ENCODE measurements around the gene ZNF619. TPM values are rescaled to one million over a fixed set of nuclear protein-coding genes. Genes with fewer than 3 reads are reported as not detected.

ZNF619 gene
- total RNA-seq, 1 donor from 2014 or later: 8.4 TPM

- H3K36me3 Mint-ChIP-seq (ENCODE audit: unreplicated experiment): peaks cover 11% of the 10 kb centered on the region
- peak overlapping the region; percentile 81 for H3K27ac Mint-ChIP-seq (ENCODE audit: unreplicated experiment)
- no peak for DNase-seq (ENCODE audit: extremely low spot score, unreplicated experiment)
Observed at GRCh38 chr3:40504636-40505430, 27.9 kb downstream of the ZNF619 start.

GRCh38 chr3:40505599-40506462, 28.9 kb downstream of the ZNF619 start, which contains the start of gene ZNF620:
ZNF620 (plus strand) TSS chr3:40506039; CDS start chr3:40506353, 314 bp downstream.
- Mint-ChIP-seq H3K4me1 (ENCODE audit: unreplicated experiment) (peaks cover 19% of the 10 kb centered on the region), H3K27ac (ENCODE audit: unreplicated experiment) (peak within 1 kb of the TSS; percentile 81), H3K9me3 (ENCODE audit: unreplicated experiment) (no peaks in the 10 kb centered on the region), H3K4me3 (ENCODE audit: unreplicated experiment) (peak within 1 kb of the TSS; percentile 93), H3K36me3 (ENCODE audit: unreplicated experiment) (peaks cover 21% of the 10 kb centered on the region), H3K27me3 (ENCODE audit: unreplicated experiment) (no peaks in the 10 kb centered on the region)
- DNase-seq (ENCODE audit: extremely low spot score, unreplicated experiment): peak; percentile 90
- TF ChIP-seq CTCF (IDR thresholded peaks at IDR 0.05): peak; percentile 45

More at GRCh38 chr3:40504636-40505430, 27.9 kb downstream of the ZNF619 start:
- peaks cover 19% of the 10 kb centered on the region for H3K4me1 Mint-ChIP-seq (ENCODE audit: unreplicated experiment)
- TF ChIP-seq CTCF (IDR thresholded peaks at IDR 0.05): no peak
- no peaks in the 10 kb centered on the region for H3K27me3 Mint-ChIP-seq (ENCODE audit: unreplicated experiment)
- no peaks in the 10 kb centered on the region for H3K9me3 Mint-ChIP-seq (ENCODE audit: unreplicated experiment)
- peak overlapping the region; percentile 93 for H3K4me3 Mint-ChIP-seq (ENCODE audit: unreplicated experiment)

GRCh38 chr3:40511031-40511718, 34.3 kb downstream of the ZNF619 start:
- no peak overlapping the region for H3K27ac Mint-ChIP-seq (ENCODE audit: unreplicated experiment)
- peaks cover 9% of the 10 kb centered on the region for H3K4me1 Mint-ChIP-seq (ENCODE audit: unreplicated experiment)
- no peak overlapping the region for H3K4me3 Mint-ChIP-seq (ENCODE audit: unreplicated experiment)
- no peaks in the 10 kb centered on the region for H3K27me3 Mint-ChIP-seq (ENCODE audit: unreplicated experiment)
- no peaks in the 10 kb centered on the region for H3K9me3 Mint-ChIP-seq (ENCODE audit: unreplicated experiment)
- TF ChIP-seq CTCF (IDR thresholded peaks at IDR 0.05): no peak
- peaks cover 31% of the 10 kb centered on the region for H3K36me3 Mint-ChIP-seq (ENCODE audit: unreplicated experiment)
- no peak for DNase-seq (ENCODE audit: extremely low spot score, unreplicated experiment)

GRCh38 chr3:40516201-40516600, 39.3 kb downstream of the ZNF619 start:
- TF ChIP-seq CTCF (IDR thresholded peaks at IDR 0.05): no peak
- Mint-ChIP-seq H3K36me3 (ENCODE audit: unreplicated experiment) (peaks cover 13% of the 10 kb centered on the region), H3K9me3 (ENCODE audit: unreplicated experiment) (no peaks in the 10 kb centered on the region), H3K27me3 (ENCODE audit: unreplicated experiment) (no peaks in the 10 kb centered on the region), H3K27ac (ENCODE audit: unreplicated experiment) (peak overlapping the region; percentile 8), H3K4me1 (ENCODE audit: unreplicated experiment) (peaks cover 2% of the 10 kb centered on the region), H3K4me3 (ENCODE audit: unreplicated experiment) (no peak overlapping the region)
- no peak for DNase-seq (ENCODE audit: extremely low spot score, unreplicated experiment)

Data from osteocyte (in vitro differentiated cells).